C4-2B (cell line): Measurements from ENCODE around the gene EID3.

Source experiments
- CTCF ChIP-seq: fragments of 450-650 bp; conservative IDR thresholded peaks from 2 replicates; pipeline ENCODE4 v1.5.1; 2017; ENCODE audit warnings: mild to moderate bottlenecking
- ZFX ChIP-seq: fragments of 450-650 bp; IDR thresholded peaks from 2 replicates; pipeline ENCODE4 v1.6.1; 2017

- TF ChIP-seq CTCF = no peak
- TF ChIP-seq ZFX = no peak
Measured at GRCh38 chr12:104323899-104324298, 20.4 kb downstream of the EID3 start.
